AG10803 (cell line): ENCODE data around the gene ADAMTS6.
A peak's percentile ranks its signal among the peaks of the same experiment; 100 is the strongest.

ENCODE experiments used
- DNase-seq: peaks from one replicate; pipeline ENCODE4 v3.0.0; 2010; ENCODE audit warnings: low read depth
- H3K4me3 ChIP-seq: 2 replicates; pipeline ENCODE4 v1.5.1; 2011; ENCODE audit warnings: mild to moderate bottlenecking, low read length, control low read depth
- CTCF ChIP-seq: conservative IDR thresholded peaks from 2 replicates; pipeline ENCODE4 v1.5.1; 2011; ENCODE audit warnings: mild to moderate bottlenecking, low read length, control low read depth, inconsistent platforms

The ADAMTS6 gene

GRCh38 chr5:65111961-65112658 lies 369.6 kb downstream of the ADAMTS6 start:
- DNase-seq, result no peak
- no peak for TF ChIP-seq CTCF
- H3K4me3 ChIP-seq, result no peak overlapping the region

GRCh38 chr5:65108786-65109743 lies 372.7 kb downstream of the ADAMTS6 start:
- H3K4me3 ChIP-seq, result no peak overlapping the region
- no peak for TF ChIP-seq CTCF
- DNase-seq, result peak; percentile 69

GRCh38 chr5:65105301-65105700 lies 376.4 kb downstream of the ADAMTS6 start:
- TF ChIP-seq CTCF, result no peak
- H3K4me3 ChIP-seq, result no peak overlapping the region
- no peak for DNase-seq

- DNase-seq, result no peak
- no peak for TF ChIP-seq CTCF
- H3K4me3 ChIP-seq, result no peak overlapping the region
Measured at GRCh38 chr5:65104831-65105230, 376.9 kb downstream of the ADAMTS6 start.

GRCh38 chr5:65103756-65104440 lies 377.8 kb downstream of the ADAMTS6 start:
- H3K4me3 ChIP-seq, result peak overlapping the region; percentile 56
- peak; percentile 14 for DNase-seq
- no peak for TF ChIP-seq CTCF

- peak overlapping the region; percentile 56 for H3K4me3 ChIP-seq
- DNase-seq, result peak; percentile 50
- TF ChIP-seq CTCF, result peak; percentile 15
Measured at GRCh38 chr5:65102976-65103711, 378.6 kb downstream of the ADAMTS6 start.
